Heart left ventricle (tissue), 13 donors: ENCODE results near the gene SYNGR2.

Source experiments
- CTCF ChIP-seq, 12 donors: fragments of 200-600 bp; sonication (generic) in 4 of 12; IDR thresholded peaks; one replicate each; pipeline versions ENCODE4 v1.5.0 to v1.8.0; 2018 to 2022; ENCODE audit warnings: antibody characterized with exemption in 12 of 12, mild to moderate bottlenecking in 5 of 12
- POLR2A ChIP-seq, 2 donors: fragments of 450-650 bp; IDR thresholded peaks; one replicate each; pipeline ENCODE4 v1.6.1; 2017; ENCODE audit warnings: antibody characterized with exemption in 2 of 2, mild to moderate bottlenecking in 2 of 2, moderate library complexity in 2 of 2
- donor health status: ischemic (EF 13 %, LVEDD 7.1; RV severe dilation, severe dysfunction).
- donor health status: DM: no; HTN: yes; CAD: no.
- donor health status: DM: no; HTN: no; CAD: no.
- donor health status: ischemic (EF 25% LVEDD 6.9; RV normal size, moderate dysfunction).
- donor health status: ischemic (EF 25% LVEDD 5.7; RV mildly dilated, moderate dysfunction).
- donor health status: ischemic (EF 35%, LVEDD 5.7; RV mildly dilated, moderate dysfunction).
- donor health status: nonischemic (EF 11% LVEDD 7.7; RV severe dilation, severe dysfunction).
- donor health status: DM: yes; HTN: yes; CAD: no.
- donor health status: PGD.
- donor health status: ischemic (EF 29% LVEDD 5.4; RV normal size, mild dysfunction).
- donor health status: nonischemic (EF 23%, LVEDD 6.1; RV moderate dilation, normal function).

DNA sequence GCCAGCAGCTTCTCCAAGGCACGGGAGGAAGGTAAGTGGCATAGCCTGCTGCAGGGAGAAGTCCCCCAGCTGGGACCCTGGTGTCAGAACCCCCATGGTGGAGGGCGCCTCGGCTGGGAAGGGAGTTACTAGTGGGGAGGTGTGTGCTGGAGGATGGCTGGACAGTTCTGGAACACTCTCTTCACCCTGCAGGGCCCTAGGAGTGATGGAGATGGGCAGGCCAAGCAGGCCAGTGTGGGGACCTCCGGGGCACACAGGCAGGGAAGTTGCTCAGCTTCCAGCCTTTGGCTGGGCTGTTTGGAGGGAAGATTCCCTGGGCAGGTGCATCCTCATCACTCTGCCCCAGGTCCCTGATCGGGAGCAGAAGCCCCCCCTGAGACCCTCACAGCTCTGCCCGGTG lies 21.5 kb upstream of the SYNGR2 start:
- TF ChIP-seq CTCF (IDR thresholded peaks at IDR 0.05) (no peak), POLR2A (IDR thresholded peaks at IDR 0.05) (no peak)
